Esophagus (tissue), 2 donors: Measurements from ENCODE around the gene PCDH18. TPM values are rescaled to one million over a fixed set of nuclear protein-coding genes. Genes with fewer than 3 reads are reported as not detected.

Source experiments
- H3K27ac ChIP-seq, 2 donors: one replicate each; pipeline ENCODE4 v1.5.1; 2013; ENCODE audit warnings: low read depth in 2 of 2, mild to moderate bottlenecking in 2 of 2, inconsistent platforms in 1 of 2, low read length in 1 of 2, moderate library complexity in 1 of 2
- H3K27me3 ChIP-seq, 2 donors: one replicate each; pipeline ENCODE4 v1.6.1; 2013; ENCODE audit warnings: low read length in 2 of 2, control low read depth in 1 of 2, mild to moderate bottlenecking in 1 of 2; ENCODE audit not compliant: insufficient read depth in 2 of 2, control insufficient read depth in 1 of 2
- H3K36me3 ChIP-seq, 2 donors: one replicate each; pipeline ENCODE4 v1.6.1; 2013; ENCODE audit warnings: low read length in 1 of 2; ENCODE audit not compliant: control insufficient read depth in 2 of 2, insufficient read depth in 2 of 2
- H3K4me1 ChIP-seq, 2 donors: one replicate each; pipeline ENCODE4 v1.6.1; 2013; ENCODE audit warnings: low read length in 1 of 2; ENCODE audit not compliant: control insufficient read depth in 2 of 2, insufficient read depth in 2 of 2
- H3K4me3 ChIP-seq, 2 donors: one replicate each; pipeline ENCODE4 v1.5.1; 2013; ENCODE audit warnings: low read length in 2 of 2, mild to moderate bottlenecking in 2 of 2, low read depth in 1 of 2, moderate library complexity in 1 of 2
- H3K9me3 ChIP-seq, 2 donors: one replicate each; pipeline ENCODE4 v1.6.1; 2013; ENCODE audit warnings: mild to moderate bottlenecking in 2 of 2, low read depth in 1 of 2, low read length in 1 of 2, moderate library complexity in 1 of 2; ENCODE audit not compliant: control insufficient read depth in 2 of 2, insufficient read depth in 1 of 2
- WGBS, 2 donors: extraction: QIAGEN DNeasy Blood & Tissue Kit; methylation state at CpG; one replicate each; pipeline ENCODE4 v1.1.7; 2013; 5-methylcytosine and 5-hydroxymethylcytosine counted together
- polyA plus RNA-seq, 2 donors: library from polyadenylated mRNA; stranded (reverse); fragments of 200-250 nt; gene quantifications; one replicate each; pipeline ENCODE4 v1.2.3, GENCODE V29; 2013
- donor health status: healthy with polysubstance abuse.
- donor health status: Bipolar disorder and iron deficiency.

PCDH18 gene
- polyA plus RNA-seq, 2 donors: 0.75 to 1.8 TPM

- Histone ChIP-seq H3K4me3 (peak overlapping the region; percentile 53 to 68), H3K9me3 (no peaks in the 10 kb centered on the region)
- 9 to 20% methylated on average over 13 of the region's 13 CpGs for WGBS, 2 donors
Observed at GRCh38 chr4:137531168-137531985, 917 bp downstream of the PCDH18 start.

GRCh38 chr4:137530176-137530575 is 2.1 kb downstream of the PCDH18 start:
- H3K27me3 ChIP-seq: no peaks in the 10 kb centered on the region
- WGBS, 2 donors: 68 to 73% methylated on average over 7 of the region's 7 CpGs
- H3K4me1 ChIP-seq: no peaks in the 10 kb centered on the region
- no peaks in the 10 kb centered on the region for H3K36me3 ChIP-seq
- H3K4me3 ChIP-seq: peak overlapping the region; percentile 45 to 68
- no peaks in the 10 kb centered on the region for H3K9me3 ChIP-seq
- H3K27ac ChIP-seq: peak overlapping the region in 1 of 2 donors; percentile 49

More at GRCh38 chr4:137531168-137531985, 917 bp downstream of the PCDH18 start:
- H3K27me3 ChIP-seq: no peaks in the 10 kb centered on the region
- H3K4me1 ChIP-seq: no peaks in the 10 kb centered on the region
- peak overlapping the region; percentile 24 to 49 for H3K27ac ChIP-seq
- no peaks in the 10 kb centered on the region for H3K36me3 ChIP-seq

- WGBS, 2 donors: 61 to 66% methylated on average over 5 of the region's 5 CpGs
- Histone ChIP-seq H3K9me3 (no peaks in the 10 kb centered on the region), H3K27me3 (no peaks in the 10 kb centered on the region), H3K36me3 (no peaks in the 10 kb centered on the region), H3K4me3 (peak overlapping the region; percentile 45 to 68), H3K27ac (peak overlapping the region in 1 of 2 donors; percentile 41), H3K4me1 (no peaks in the 10 kb centered on the region)
Observed at GRCh38 chr4:137529432-137529831, 2.9 kb downstream of the PCDH18 start.

GRCh38 chr4:137528673-137529072 is 3.6 kb downstream of the PCDH18 start:
- H3K27me3 ChIP-seq: no peaks in the 10 kb centered on the region
- H3K27ac ChIP-seq: no peak overlapping the region
- no peaks in the 10 kb centered on the region for H3K4me1 ChIP-seq
- H3K9me3 ChIP-seq: no peaks in the 10 kb centered on the region
- no peaks in the 10 kb centered on the region for H3K36me3 ChIP-seq
- H3K4me3 ChIP-seq: peak overlapping the region in 1 of 2 donors; percentile 35
- WGBS, 2 donors: 58 to 60% methylated on average over 4 of the region's 4 CpGs

GRCh38 chr4:137526681-137527080 is 5.6 kb downstream of the PCDH18 start:
- no peaks in the 10 kb centered on the region for H3K36me3 ChIP-seq
- H3K4me1 ChIP-seq: no peaks in the 10 kb centered on the region
- no peaks in the 10 kb centered on the region for H3K9me3 ChIP-seq
- H3K27me3 ChIP-seq: no peaks in the 10 kb centered on the region
- H3K27ac ChIP-seq: no peak overlapping the region
- peak overlapping the region in 1 of 2 donors; percentile 11 for H3K4me3 ChIP-seq

- H3K4me1 ChIP-seq: no peaks in the 10 kb centered on the region
- no peaks in the 10 kb centered on the region for H3K27me3 ChIP-seq
- peaks cover 0 to 3% of the 10 kb centered on the region in 2 donors for H3K36me3 ChIP-seq
- no peak overlapping the region for H3K27ac ChIP-seq
- H3K4me3 ChIP-seq: no peak overlapping the region
- no peaks in the 10 kb centered on the region for H3K9me3 ChIP-seq
- WGBS, 2 donors: 28 to 47% methylated on average over 4 of the region's 4 CpGs
Observed at GRCh38 chr4:137524725-137525369, 7.4 kb downstream of the PCDH18 start.

- no peak overlapping the region for H3K4me3 ChIP-seq
- H3K4me1 ChIP-seq: no peaks in the 10 kb centered on the region
- H3K36me3 ChIP-seq: peaks cover 0 to 3% of the 10 kb centered on the region in 2 donors
- WGBS, 2 donors: 61 to 72% methylated on average over 1 of the region's 1 CpG
- H3K27ac ChIP-seq: no peak overlapping the region
- H3K9me3 ChIP-seq: no peaks in the 10 kb centered on the region
- no peaks in the 10 kb centered on the region for H3K27me3 ChIP-seq
Observed at GRCh38 chr4:137523329-137523728, 9.0 kb downstream of the PCDH18 start.

- Histone ChIP-seq H3K4me1 (no peaks in the 10 kb centered on the region), H3K4me3 (no peak overlapping the region), H3K27me3 (no peaks in the 10 kb centered on the region), H3K27ac (no peak overlapping the region), H3K36me3 (peaks cover 0 to 3% of the 10 kb centered on the region in 2 donors), H3K9me3 (no peaks in the 10 kb centered on the region)
- WGBS, 2 donors: 89 to 91% methylated on average over 9 of the region's 9 CpGs
Observed at GRCh38 chr4:137521053-137521452, 11.2 kb downstream of the PCDH18 start.

GRCh38 chr4:137519406-137519805 is 12.9 kb downstream of the PCDH18 start:
- peaks cover 0 to 3% of the 10 kb centered on the region in 2 donors for H3K36me3 ChIP-seq
- H3K27ac ChIP-seq: no peak overlapping the region
- no peaks in the 10 kb centered on the region for H3K4me1 ChIP-seq
- no peaks in the 10 kb centered on the region for H3K27me3 ChIP-seq
- no peak overlapping the region for H3K4me3 ChIP-seq
- WGBS, 2 donors: 38 to 47% methylated on average over 2 of the region's 2 CpGs
- no peaks in the 10 kb centered on the region for H3K9me3 ChIP-seq
